Fibroblast of skin of left biceps (primary cell): ENCODE results near the gene DNAL4.

Source experiments
- DNase-seq, 2 experiments: peaks; one replicate each; pipeline ENCODE4 v3.0.0-alpha.2; 2013; ENCODE audit warnings: low read depth in 2 of 2

DNAL4 gene

GRCh38 chr22:38758276-38758945, 35.5 kb downstream of the DNAL4 start:
- DNase-seq, result no peak

- DNase-seq, result no peak
These were observed 36.5 kb downstream of the DNAL4 start for GRCh38 chr22:38757464-38757757.

- DNase-seq, result no peak
These were observed 37.1 kb downstream of the DNAL4 start for GRCh38 chr22:38756711-38757463.

- peak; percentile 33 to 45 for DNase-seq
These were observed 37.9 kb downstream of the DNAL4 start, which contains the start of gene SUN2 for GRCh38 chr22:38755911-38756532. SUN2 (minus strand) TSS chr22:38755998; CDS start chr22:38752628, 3,370 bp downstream.

GRCh38 chr22:38755155-38755910, 38.6 kb downstream of the DNAL4 start:
- no peak for DNase-seq

- no peak for DNase-seq
These were observed 39.2 kb downstream of the DNAL4 start for GRCh38 chr22:38754751-38755154.

GRCh38 chr22:38753948-38754750, 39.8 kb downstream of the DNAL4 start:
- DNase-seq, result peak in 1 of 2 experiments; percentile 16

- no peak for DNase-seq
These were observed 42.3 kb downstream of the DNAL4 start for GRCh38 chr22:38751422-38752346.

GRCh38 chr22:38751066-38751421, 42.9 kb downstream of the DNAL4 start:
- no peak for DNase-seq

- DNase-seq, result no peak
These were observed 43.3 kb downstream of the DNAL4 start for GRCh38 chr22:38750638-38751037.

- no peak for DNase-seq
These were observed 43.8 kb downstream of the DNAL4 start for GRCh38 chr22:38750104-38750503.

GRCh38 chr22:38748487-38749136, 45.3 kb downstream of the DNAL4 start:
- DNase-seq, result no peak

GRCh38 chr22:38745676-38746460, 48.1 kb downstream of the DNAL4 start:
- DNase-seq, result no peak

- no peak for DNase-seq
These were observed 49.0 kb downstream of the DNAL4 start for GRCh38 chr22:38744981-38745380.

GRCh38 chr22:38742176-38742942, 51.6 kb downstream of the DNAL4 start:
- DNase-seq, result no peak

GRCh38 chr22:38741576-38741975, 52.4 kb downstream of the DNAL4 start:
- no peak for DNase-seq

- DNase-seq, result no peak
These were observed 52.8 kb downstream of the DNAL4 start for GRCh38 chr22:38741166-38741565.

- DNase-seq, result no peak
These were observed 53.2 kb downstream of the DNAL4 start for GRCh38 chr22:38740754-38741153.
